HEK293T (cell line): Measurements from ENCODE around the gene JCHAIN.
"Not testable (repeated sequence)": the region's sequence is repeated elsewhere in the genome, so short reads cannot be mapped to it uniquely, and the experiment has no call there.

Experiments
- CTCF ChIA-PET: fragments of 350-600 bp; formaldehyde crosslinking; extraction: SDS; loops from one replicate; lab custom pipeline; 2021; ENCODE audit warnings: antibody characterized with exemption, inconsistent platforms; lab: Yijun Ruan, JAX
- POLR2A ChIA-PET: fragments of 350-600 bp; formaldehyde crosslinking; extraction: SDS; loops from one replicate; lab custom pipeline; 2020; ENCODE audit warnings: antibody characterized with exemption, inconsistent platforms; lab: Yijun Ruan, JAX
- DNase-seq: peaks from one replicate; pipeline ENCODE4 v3.0.0; 2012; ENCODE audit warnings: mixed read lengths; ENCODE audit errors: extremely low spot score
- ARNT ChIP-seq: fragments of 450-650 bp; IDR thresholded peaks from 2 replicates; pipeline ENCODE4 v1.6.1; 2017; ENCODE audit warnings: mild to moderate bottlenecking
- BHLHE40 ChIP-seq: fragments of 450-650 bp; IDR thresholded peaks from 2 replicates; pipeline ENCODE4 v1.6.1; 2016; ENCODE audit warnings: mild to moderate bottlenecking, moderate library complexity, borderline replicate concordance
- CTBP1 ChIP-seq: fragments of 450-650 bp; IDR thresholded peaks from 2 replicates; pipeline ENCODE4 v1.6.1; 2016; ENCODE audit warnings: borderline replicate concordance
- ELF4 ChIP-seq: fragments of 450-650 bp; IDR thresholded peaks from 2 replicates; pipeline ENCODE4 v1.6.1; 2017; ENCODE audit warnings: antibody characterized with exemption
- FOXA1 ChIP-seq: fragments of 450-650 bp; IDR thresholded peaks from 2 replicates; pipeline ENCODE4 v1.6.1; 2016; ENCODE audit warnings: mild to moderate bottlenecking
- FOXK2 ChIP-seq: fragments of 450-650 bp; IDR thresholded peaks from 2 replicates; pipeline ENCODE4 v1.6.1; 2016; ENCODE audit warnings: mild to moderate bottlenecking
- FOXM1 ChIP-seq: fragments of 450-650 bp; IDR thresholded peaks from 2 replicates; pipeline ENCODE4 v1.6.1; 2017; ENCODE audit warnings: mild to moderate bottlenecking, borderline replicate concordance
- HDGF ChIP-seq: fragments of 450-650 bp; IDR thresholded peaks from 2 replicates; pipeline ENCODE4 v1.6.1; 2017; ENCODE audit warnings: antibody characterized with exemption, borderline replicate concordance
- L3MBTL2 ChIP-seq: fragments of 450-650 bp; conservative IDR thresholded peaks from 2 replicates; pipeline ENCODE4 v1.6.1; 2016; ENCODE audit warnings: mild to moderate bottlenecking
- LEF1 ChIP-seq: fragments of 450-650 bp; IDR thresholded peaks from 2 replicates; pipeline ENCODE4 v1.6.1; 2017; ENCODE audit warnings: mild to moderate bottlenecking, borderline replicate concordance
- NFRKB ChIP-seq: fragments of 450-650 bp; IDR thresholded peaks from 2 replicates; pipeline ENCODE4 v1.6.1; 2016; ENCODE audit warnings: mild to moderate bottlenecking, moderate library complexity
- SP1 ChIP-seq: fragments of 450-650 bp; IDR thresholded peaks from 2 replicates; pipeline ENCODE4 v1.6.1; 2017
- SUZ12 ChIP-seq: fragments of 450-650 bp; IDR thresholded peaks from 2 replicates; pipeline ENCODE4 v1.6.1; 2016; ENCODE audit warnings: mild to moderate bottlenecking
- TARDBP ChIP-seq: fragments of 450-650 bp; IDR thresholded peaks from 2 replicates; pipeline ENCODE4 v1.6.1; 2016
- ZNF384 ChIP-seq: fragments of 450-650 bp; IDR thresholded peaks from 2 replicates; pipeline ENCODE4 v1.6.1; 2016
- TF ChIP-seq, protein P1 (sequence below): fragments of 450-650 bp; IDR thresholded peaks from 2 replicates; pipeline ENCODE4 v1.6.1; 2016

JCHAIN gene

DNA sequence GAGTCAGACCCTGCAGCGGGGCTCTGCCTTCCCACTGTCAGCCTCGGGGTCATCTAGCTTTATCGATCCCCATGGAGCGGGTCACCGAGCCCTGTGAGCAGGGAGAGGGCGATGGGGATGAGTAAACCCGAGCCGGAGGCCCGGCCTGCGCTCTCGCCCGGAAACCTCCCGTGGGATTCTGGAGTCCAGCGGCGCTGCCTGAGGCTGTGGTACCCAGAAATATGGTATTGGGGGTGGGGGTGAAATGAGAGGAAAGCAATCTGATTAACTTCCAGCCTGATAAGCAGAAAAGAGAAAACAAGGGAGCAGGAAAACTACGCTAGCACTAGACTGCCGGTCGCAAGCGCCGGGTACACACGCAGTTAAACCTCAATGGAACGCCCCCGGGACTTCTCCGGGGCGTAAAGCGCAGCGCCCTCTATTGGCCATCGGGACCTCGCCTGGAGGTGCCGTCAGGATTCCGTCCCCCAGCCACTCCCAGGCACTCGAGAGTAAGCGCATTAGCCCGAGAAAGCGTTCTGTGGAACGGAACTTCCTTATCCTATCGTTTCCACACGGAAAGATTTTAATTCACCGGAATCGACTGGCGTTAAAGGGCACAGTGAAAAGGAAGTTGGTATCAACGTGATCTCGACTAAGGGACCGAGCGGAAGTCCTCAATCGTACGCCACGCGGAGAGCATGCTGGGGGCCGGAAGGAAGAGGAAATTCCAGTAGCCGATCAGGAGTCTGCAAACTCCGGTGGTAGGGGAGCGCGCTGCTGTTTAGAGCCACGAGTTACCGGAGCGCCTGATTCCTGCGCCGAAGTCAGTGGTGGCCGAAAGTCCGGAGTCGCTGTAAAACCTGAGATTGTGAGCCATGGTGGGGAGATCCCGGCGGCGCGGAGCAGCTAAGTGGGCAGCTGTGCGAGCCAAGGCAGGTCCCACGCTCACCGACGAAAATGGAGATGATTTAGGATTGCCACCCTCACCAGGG is 21.8 kb upstream of the JCHAIN start, which contains the start of gene UTP3:
UTP3 (plus strand) TSS at position 712 of the 974 bp plus-strand sequence; CDS start at position 858, 146 bp downstream.
- ChIA-PET POLR2A (interaction anchor here (0.6 to 1.4 kb wide), 6 partner anchors 15 to 34 kb away, joined by 3 to 11 read pairs (median 4); partner anchors contain the start of gene RUFY3), CTCF (interaction anchor here (0.6 to 1.0 kb wide), 2 partner anchors 14 to 32 kb away, joined by 3 to 4 read pairs; no protein-coding TSS in a partner anchor)
- TF ChIP-seq, protein P1, sequence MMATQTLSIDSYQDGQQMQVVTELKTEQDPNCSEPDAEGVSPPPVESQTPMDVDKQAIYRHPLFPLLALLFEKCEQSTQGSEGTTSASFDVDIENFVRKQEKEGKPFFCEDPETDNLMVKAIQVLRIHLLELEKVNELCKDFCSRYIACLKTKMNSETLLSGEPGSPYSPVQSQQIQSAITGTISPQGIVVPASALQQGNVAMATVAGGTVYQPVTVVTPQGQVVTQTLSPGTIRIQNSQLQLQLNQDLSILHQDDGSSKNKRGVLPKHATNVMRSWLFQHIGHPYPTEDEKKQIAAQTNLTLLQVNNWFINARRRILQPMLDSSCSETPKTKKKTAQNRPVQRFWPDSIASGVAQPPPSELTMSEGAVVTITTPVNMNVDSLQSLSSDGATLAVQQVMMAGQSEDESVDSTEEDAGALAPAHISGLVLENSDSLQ = peak; percentile 67
- TF ChIP-seq SUZ12 (no peak), FOXM1 (peak; percentile 76), SP1 (no peak), CTBP1 (peak; percentile 98), ARNT (no peak), ZNF384 (peak; percentile 11; the same call in 1 of the 2 replicates), TARDBP (no peak), BHLHE40 (no peak), NFRKB (no peak), L3MBTL2 (peak; percentile 85), ELF4 (peak; percentile 73), FOXK2 (no peak)
- peak; percentile 88 for DNase-seq

DNA sequence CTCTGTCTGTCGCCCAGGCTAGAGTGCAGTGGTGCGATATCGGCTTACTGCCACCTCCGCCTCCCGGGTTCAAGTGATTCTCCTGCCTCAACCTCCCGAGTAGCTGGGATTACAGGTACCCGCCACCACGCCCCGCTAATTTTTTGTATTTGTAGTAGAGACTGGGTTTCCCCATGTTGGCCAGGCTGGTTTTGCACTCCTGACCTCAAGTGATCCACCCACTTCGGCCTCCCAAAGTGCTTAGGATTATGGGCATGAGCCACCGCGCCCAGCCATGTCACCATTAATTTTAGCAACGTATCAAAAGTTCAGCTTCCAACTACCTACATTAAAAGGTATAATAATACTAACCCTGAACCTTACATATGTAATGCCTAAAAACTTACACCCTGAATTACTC is 21.1 kb upstream of the JCHAIN start:
- TF ChIP-seq CTBP1 (no peak), HDGF (no peak), NFRKB (no peak), LEF1 (no peak), FOXA1 (no peak), FOXK2 (no peak), L3MBTL2 (no peak), ARNT (no peak), ZNF384 (no peak), SUZ12 (no peak), FOXM1 (no peak), TARDBP (no peak), ELF4 (no peak), BHLHE40 (no peak), SP1 (no peak)
- TF ChIP-seq, protein P1 = no peak
- DNase-seq = no peak
- ChIA-PET CTCF (interaction anchor here (0.6 to 1.0 kb wide), 2 partner anchors 14 to 31 kb away, joined by 3 to 4 read pairs; no protein-coding TSS in a partner anchor), POLR2A (interaction anchor here (0.6 to 1.4 kb wide), 4 partner anchors 16 to 31 kb away, joined by 3 to 6 read pairs (median 4); no protein-coding TSS in a partner anchor)

DNA sequence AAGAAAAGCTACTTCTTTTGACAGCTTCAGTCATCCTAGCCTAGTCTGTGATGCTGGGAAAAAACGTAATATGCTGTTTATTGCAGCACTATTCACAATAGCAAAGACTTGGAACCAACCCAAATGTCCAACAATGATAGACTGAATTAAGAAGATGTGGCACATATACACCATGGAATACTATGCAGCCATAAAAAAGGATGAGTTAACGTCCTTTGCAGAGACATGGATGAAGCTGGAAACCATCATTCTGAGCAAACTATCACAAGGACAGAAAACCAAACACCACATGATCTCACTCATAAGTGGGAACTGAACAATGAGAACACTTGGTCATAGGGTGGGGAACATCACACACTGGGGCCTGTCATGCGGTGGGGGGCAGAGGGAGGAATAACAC is 15.8 kb upstream of the JCHAIN start:
- CTCF ChIA-PET, POLR2A ChIA-PET, DNase-seq: not testable (repeated sequence)

DNA sequence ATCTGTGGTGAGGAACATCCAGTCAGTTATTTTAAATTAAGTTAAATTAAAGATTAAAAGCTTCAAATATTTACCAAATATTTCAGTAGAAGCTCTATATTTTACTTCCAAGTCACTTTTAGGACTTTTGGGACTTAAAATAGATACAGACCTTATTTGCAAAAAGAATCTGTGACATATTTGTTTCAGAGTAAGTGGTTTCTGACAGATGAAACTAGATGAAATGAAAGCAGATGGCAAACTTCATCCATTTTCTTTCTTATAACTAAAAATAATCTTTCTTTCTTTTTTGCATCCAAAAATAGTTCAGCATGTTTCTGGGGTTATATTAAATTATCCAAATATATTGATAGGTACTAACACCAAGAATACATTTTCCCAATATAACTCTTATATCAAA is 15.4 kb upstream of the JCHAIN start:
- ChIA-PET CTCF (no interaction called here), POLR2A (no interaction called here)
- no peak for TF ChIP-seq NFRKB
- no peak for TF ChIP-seq HDGF
- TF ChIP-seq, protein P1 = no peak
- no peak for TF ChIP-seq L3MBTL2
- no peak for TF ChIP-seq TARDBP
- TF ChIP-seq ELF4 = no peak
- TF ChIP-seq SP1 = no peak
- no peak for TF ChIP-seq FOXK2
- no peak for TF ChIP-seq BHLHE40
- no peak for TF ChIP-seq LEF1
- no peak for TF ChIP-seq FOXA1
- TF ChIP-seq ARNT = no peak
- no peak for DNase-seq

DNA sequence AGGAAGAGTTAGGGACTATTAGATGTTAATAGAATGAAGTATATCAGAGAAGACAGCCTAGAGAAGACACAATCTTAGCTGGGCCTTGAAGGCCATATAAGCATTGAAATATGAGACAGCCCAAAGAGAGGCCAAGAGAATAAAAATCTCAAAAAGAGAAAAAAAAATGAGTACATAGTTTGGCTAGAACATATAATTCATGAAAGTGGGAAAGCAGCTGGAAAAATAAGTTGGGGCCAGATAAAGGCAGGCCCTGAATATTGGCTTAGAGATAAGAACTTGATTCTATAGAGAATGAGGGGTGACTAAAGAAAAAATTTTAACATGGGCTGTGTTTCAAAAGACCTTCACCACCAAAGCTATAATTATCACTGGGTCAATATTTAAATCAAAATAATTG is 14.6 kb upstream of the JCHAIN start:
- DNase-seq = no peak
- TF ChIP-seq TARDBP (no peak), FOXK2 (no peak)
- POLR2A ChIA-PET = no interaction called here
- CTCF ChIA-PET = no interaction called here

DNA sequence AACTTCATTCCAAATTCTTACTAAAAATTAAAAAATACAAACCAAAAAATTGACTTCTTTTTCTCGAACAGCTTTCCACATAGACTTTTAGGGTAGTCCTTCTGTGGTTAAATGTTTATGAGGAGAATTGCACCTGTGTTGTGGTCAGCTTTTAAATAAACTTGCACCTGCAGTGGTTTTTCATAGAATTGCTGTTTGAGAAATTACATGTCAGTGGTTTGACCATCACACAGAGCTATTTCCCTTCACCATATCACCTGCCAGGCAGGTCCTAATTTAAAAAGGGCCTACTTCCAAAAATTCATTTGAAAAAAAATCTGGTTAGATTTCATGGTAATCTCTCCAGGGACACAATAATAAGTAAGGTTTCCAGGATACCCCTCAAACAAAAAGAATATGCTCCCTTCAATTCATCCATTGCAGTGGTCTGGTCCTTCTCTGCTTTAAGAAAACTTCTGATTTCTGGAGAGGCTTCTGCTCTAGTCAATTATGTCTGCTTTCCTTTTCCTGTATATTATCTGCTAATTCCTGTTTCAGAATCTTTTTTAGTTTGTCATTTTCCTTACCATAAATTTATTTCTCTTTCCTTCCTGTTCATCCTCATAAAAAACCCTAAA is 12.2 kb upstream of the JCHAIN start:
- DNase-seq = no peak
- POLR2A ChIA-PET = no interaction called here
- CTCF ChIA-PET = interaction anchor here (1.5 kb wide), 1 partner anchor 27 kb away, joined by 4 read pairs; no protein-coding TSS in a partner anchor
- TF ChIP-seq L3MBTL2 = no peak
- TF ChIP-seq FOXM1 = no peak
- no peak for TF ChIP-seq CTBP1
- no peak for TF ChIP-seq ELF4
- no peak for TF ChIP-seq LEF1
- TF ChIP-seq SUZ12 = no peak
- no peak for TF ChIP-seq HDGF
- no peak for TF ChIP-seq FOXA1
- TF ChIP-seq TARDBP = no peak
- TF ChIP-seq, protein P1 = no peak
- no peak for TF ChIP-seq ARNT
- TF ChIP-seq BHLHE40 = no peak
- TF ChIP-seq NFRKB = no peak
- TF ChIP-seq SP1 = no peak
- TF ChIP-seq ZNF384 = no peak
- TF ChIP-seq FOXK2 = no peak
